Stimulated activated CD4-positive, alpha-beta T cell treated with anti-CD3 and anti-CD28 coated beads, Interleukin-2, amount 100 ng/mL, for 4 hours (primary cell): ENCODE results near the gene ERC1.

Experiments used
- DNase-seq: peaks from one replicate; pipeline ENCODE4 v3.0.0-alpha.2; 2020; ENCODE audit warnings: low read depth

ERC1 gene

GRCh38 chr12:1401891-1402290 lies 410.9 kb downstream of the ERC1 start:
- DNase-seq: no peak

- no peak for DNase-seq
Measured at GRCh38 chr12:1403417-1403816, 412.4 kb downstream of the ERC1 start.

- no peak for DNase-seq
Measured at GRCh38 chr12:1405619-1406018, 414.6 kb downstream of the ERC1 start.

GRCh38 chr12:1410794-1411193 lies 419.8 kb downstream of the ERC1 start:
- DNase-seq: no peak

- DNase-seq: no peak
Measured at GRCh38 chr12:1413930-1414329, 422.9 kb downstream of the ERC1 start.

- no peak for DNase-seq
Measured at GRCh38 chr12:1418144-1418543, 427.1 kb downstream of the ERC1 start.

- no peak for DNase-seq
Measured at GRCh38 chr12:1419849-1420371, 428.9 kb downstream of the ERC1 start.

- DNase-seq: no peak
Measured at GRCh38 chr12:1421091-1421846, 430.2 kb downstream of the ERC1 start.

- no peak for DNase-seq
Measured at GRCh38 chr12:1422604-1423315, 431.7 kb downstream of the ERC1 start.

GRCh38 chr12:1424674-1425395 lies 433.8 kb downstream of the ERC1 start:
- DNase-seq: no peak

- no peak for DNase-seq
Measured at GRCh38 chr12:1425396-1425729, 434.3 kb downstream of the ERC1 start.

GRCh38 chr12:1428671-1429070 lies 437.6 kb downstream of the ERC1 start:
- DNase-seq: no peak

GRCh38 chr12:1429980-1430379 lies 439.0 kb downstream of the ERC1 start:
- DNase-seq: no peak

- DNase-seq: no peak
Measured at GRCh38 chr12:1434296-1434955, 443.4 kb downstream of the ERC1 start.

GRCh38 chr12:1435044-1435443 lies 444.0 kb downstream of the ERC1 start:
- no peak for DNase-seq

- DNase-seq: no peak
Measured at GRCh38 chr12:1435456-1435855, 444.4 kb downstream of the ERC1 start.

- DNase-seq: no peak
Measured at GRCh38 chr12:1436015-1436414, 445.0 kb downstream of the ERC1 start.

GRCh38 chr12:1436981-1437380 lies 446.0 kb downstream of the ERC1 start:
- no peak for DNase-seq

GRCh38 chr12:1439201-1439600 lies 448.2 kb downstream of the ERC1 start:
- no peak for DNase-seq

- no peak for DNase-seq
Measured at GRCh38 chr12:1439687-1440086, 448.7 kb downstream of the ERC1 start.

GRCh38 chr12:1443421-1444141 lies 452.6 kb downstream of the ERC1 start:
- no peak for DNase-seq

- no peak for DNase-seq
Measured at GRCh38 chr12:1444142-1444516, 453.1 kb downstream of the ERC1 start.
